GM19035 (cell line): Measurements from ENCODE around the gene MEF2C.
A peak's percentile ranks its signal among the peaks of the same experiment; 100 is the strongest.

Experiments used
- ATAC-seq: cut with Tn5 transposase; IDR thresholded peaks from one replicate; pipeline ENCODE4 v1.9.1; 2021; ENCODE audit not compliant: unreplicated experiment

The MEF2C gene

DNA sequence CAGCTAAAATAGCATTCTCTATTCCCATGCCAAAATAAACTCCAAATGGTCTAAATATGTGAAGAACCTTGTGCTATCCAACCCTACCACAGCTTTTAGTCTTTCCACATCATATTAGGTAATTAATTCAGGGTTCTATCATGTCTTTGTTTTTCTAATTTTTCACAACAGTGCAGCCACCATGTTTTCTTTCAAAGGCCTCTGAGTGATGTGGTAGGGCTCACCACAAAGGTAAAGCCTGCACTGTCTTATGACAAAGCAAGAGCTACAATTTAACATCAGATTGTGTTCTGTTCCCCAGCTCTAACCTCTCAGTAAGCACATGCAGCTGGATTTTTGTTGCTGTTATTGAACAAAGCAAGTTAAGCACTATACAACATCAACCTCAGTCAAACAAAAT is 52.4 kb downstream of the MEF2C start:
- ATAC-seq = no peak

DNA sequence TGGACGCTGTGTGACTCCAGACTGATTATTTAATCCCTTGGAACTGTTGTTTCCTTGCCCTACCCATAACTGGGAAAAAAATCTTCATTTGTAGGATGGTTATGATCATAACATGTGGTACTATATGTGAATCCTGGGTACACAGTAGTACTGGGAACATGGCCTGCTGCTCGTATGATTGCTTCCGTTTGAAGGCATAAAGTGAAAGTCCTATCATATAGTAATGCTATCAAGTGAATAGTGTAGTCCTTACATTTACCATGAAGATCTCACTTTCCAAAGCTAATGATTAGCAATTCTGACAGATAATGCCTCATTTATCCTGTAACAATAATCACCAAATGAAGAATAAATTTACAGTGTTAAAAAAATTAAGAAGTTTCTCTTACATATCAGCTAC is 53.2 kb downstream of the MEF2C start:
- no peak for ATAC-seq

DNA sequence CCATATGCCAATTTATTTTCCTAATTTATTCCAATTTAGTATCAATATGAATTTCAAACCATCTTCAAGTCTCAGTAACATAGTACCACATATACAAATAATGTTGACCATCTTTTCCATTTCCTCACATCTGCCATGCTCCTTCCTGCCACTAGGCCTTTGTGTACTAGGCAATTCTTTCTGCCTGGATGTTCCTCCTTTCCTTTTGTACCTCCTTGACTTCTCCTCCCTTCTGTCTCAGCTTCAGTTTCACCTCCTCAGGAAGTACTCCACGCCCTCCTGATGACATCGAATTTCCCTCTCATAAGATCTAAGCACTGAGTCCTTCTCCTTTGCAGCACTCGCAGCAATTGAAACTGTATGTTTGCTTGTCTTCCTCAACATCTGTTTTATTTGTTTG is 53.9 kb downstream of the MEF2C start:
- no peak for ATAC-seq

DNA sequence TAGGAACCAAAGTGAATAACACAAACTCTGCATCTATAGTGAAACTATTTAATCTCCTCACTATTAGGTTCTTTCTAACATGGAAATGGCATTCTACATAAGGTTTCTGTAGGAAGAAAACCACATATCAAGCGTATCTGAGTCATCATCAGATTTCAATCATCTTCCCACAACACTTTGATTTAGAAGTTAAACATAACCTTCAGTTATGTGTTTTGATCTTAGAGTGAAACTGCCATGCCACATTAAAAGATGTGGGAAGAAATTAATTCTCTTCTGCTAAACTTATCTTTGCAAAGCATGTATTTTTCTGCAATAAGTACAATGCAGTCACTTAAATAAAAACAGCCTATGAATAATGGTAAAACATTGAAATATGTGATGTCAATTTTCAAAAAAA is 55.0 kb downstream of the MEF2C start:
- no peak for ATAC-seq

DNA sequence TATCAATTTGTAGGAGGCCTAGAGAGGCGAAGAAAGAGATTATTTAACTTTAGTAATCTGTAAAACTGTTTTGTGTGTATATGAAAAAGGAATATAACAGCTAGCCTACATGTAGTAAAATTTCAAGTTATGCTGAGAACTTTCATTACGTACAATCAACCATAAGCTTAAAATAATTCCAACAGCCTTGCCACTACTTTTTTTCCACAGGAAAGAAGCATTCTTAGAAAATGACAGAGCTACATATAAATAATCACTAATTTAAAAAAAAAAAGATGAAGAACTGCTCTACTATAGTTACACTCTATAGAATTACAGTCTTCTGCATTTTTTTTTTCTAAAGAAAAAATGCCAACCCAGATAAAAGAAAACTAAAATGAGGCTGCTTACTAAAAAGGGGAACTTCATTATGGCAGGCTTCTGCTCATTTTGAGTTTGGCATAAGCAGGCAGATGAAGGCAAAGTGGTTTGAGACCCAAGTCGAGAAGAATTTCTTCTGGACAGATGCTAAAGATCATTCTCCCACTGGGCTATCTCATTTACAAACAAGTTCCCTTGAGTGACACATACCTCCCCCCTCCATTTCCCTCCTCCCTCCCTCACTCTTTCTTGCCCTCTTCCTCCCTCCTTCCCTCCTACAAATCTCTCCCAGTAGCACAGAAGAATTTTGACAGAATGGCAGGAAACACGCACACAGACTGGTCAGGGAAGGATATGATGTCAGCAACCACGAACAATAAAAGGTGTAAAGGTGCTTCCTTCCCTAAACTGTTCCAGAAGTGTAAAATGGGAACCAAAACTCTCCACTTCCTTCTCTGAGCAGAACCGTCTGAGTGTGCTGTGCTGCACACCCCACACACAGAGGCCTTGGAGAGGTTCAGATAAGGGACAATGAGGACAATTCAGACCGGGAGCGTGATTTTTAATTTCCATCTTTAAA is 56.1 kb downstream of the MEF2C start:
- ATAC-seq = peak; percentile 53

DNA sequence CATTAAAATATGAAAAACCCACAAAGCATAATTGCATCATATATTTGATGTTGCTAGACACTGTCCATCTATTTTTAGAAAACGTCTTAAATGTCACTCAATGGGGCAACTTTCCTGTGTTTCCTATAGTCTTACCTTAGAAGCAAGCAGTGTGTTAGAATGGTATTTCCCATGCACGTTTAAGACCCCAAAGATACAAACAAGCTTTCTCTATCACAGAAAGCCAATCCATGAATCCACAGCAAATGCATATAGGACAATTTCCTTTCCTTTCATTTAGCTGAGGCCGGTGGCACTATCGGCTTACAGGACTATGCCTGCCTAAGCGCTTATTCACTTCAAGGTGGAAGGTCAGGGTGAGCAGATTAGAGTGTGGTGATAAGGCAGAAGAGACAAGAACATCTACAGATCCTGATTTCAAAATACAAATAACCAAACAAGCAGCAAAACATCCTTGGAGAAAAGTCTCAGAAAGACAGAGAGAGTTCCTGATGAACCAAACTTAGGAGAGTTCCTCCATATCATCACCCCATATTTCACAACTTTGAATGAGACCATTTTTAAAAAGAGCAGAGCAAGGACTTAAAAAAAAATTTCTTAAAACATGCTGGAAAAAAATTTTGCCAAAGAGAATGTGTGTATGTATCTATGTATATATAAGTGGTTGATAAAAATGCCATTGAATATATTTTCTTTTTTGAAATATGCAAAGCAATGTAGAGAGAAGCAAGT is 57.2 kb downstream of the MEF2C start:
- ATAC-seq = no peak

DNA sequence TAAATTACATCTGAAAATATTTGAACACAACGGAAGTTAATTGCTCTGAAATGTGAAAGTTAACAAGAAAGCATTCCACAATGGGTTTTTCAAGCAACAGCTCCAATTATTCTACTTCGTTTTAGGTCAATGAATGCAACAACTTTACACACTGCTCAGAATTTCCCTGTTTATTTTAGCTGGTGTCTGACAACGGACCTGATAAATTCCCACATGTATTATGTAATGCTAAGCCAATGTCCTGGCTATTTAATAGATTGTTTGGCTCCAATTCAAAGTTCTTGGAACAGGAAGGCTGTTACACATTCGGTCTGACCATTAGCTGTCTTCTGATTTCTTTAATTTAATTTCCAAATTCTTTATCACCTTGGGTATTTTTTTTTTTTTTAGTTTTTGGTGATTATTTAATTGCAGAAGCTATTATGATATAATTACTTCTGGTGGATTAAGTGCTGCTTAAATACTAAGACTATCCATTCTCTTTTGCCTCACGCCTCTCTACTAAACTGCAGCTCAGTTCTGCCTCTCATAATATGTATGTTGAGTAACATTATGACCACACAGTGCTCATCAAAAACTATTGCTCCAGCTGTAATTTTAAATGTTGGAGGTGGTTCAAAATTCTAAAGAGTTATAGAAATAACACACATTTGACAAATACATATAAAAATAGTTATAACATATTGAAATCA is 57.9 kb downstream of the MEF2C start:
- ATAC-seq = no peak

DNA sequence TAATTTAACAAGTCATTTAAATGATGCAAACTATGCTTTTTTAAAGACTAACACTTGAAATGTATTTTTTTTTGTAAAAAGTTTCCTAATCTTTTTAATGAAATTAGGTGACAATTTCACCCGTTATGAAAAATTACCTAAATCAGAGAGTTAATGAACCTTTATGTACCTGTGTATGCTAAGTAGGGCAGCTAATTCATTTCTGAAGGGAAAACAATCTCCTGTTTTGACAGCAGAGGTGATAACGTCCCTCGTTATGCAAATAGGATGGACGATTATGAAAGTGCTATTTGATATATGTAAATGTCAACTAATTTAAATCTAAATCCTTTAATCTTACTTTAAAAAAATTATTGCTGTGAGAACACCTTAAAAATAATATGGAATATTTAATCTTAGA is 58.8 kb downstream of the MEF2C start:
- ATAC-seq = no peak

DNA sequence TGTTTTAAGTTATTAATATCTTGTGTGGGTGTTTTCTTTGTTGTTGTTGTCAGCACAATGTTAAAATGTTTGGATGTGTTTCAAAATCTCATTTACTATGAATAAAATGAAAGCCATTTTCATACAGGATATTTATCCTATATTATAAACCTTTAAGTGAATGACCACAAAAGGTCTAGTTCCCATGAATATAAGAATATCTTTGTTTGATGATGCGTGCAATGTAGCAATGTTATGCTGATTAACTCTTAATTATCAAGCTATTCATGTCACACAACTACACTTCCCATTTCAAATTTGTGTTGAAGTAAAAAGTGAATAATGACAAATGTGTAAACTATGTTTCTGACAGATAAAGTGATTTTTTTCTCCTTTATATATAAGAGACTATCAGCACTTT is 59.8 kb downstream of the MEF2C start:
- ATAC-seq = no peak

DNA sequence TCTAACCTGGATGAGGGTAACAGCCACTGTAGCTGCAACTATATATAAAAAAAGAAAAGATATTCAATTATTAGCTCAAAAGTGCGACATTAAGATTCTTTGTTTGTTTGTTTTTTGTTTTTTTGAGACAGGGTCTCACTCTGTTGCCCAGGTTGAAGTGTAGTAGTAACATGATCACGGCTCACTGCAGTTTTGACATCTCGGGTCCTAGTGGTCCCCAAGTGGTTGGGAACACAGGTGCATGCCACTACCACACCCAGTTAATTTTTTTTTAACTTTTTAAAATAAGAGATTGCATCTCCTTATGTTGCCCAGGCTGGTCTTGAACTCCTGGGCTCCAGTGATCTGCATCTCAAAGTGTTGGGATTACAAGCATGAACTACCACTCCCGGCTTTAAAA is 61.8 kb downstream of the MEF2C start:
- no peak for ATAC-seq

DNA sequence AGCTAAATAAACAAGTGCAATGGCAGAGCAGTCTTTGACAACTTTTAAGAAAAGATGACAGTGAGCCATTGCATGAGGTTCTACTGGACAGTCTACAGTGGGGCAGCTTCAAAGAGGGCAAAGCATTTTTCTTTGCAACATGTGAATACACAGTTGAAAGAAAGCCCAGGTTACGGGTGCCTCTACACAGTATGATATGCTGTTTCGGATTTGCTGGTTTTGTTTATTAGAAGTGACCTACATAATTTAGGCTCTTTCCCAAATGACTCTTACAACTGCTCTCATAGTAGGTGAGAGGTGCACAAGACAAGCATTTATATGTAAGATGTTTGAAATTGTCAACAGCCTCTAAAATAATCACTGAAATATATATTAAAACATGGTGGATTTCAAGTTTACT is 62.4 kb downstream of the MEF2C start:
- no peak for ATAC-seq

DNA sequence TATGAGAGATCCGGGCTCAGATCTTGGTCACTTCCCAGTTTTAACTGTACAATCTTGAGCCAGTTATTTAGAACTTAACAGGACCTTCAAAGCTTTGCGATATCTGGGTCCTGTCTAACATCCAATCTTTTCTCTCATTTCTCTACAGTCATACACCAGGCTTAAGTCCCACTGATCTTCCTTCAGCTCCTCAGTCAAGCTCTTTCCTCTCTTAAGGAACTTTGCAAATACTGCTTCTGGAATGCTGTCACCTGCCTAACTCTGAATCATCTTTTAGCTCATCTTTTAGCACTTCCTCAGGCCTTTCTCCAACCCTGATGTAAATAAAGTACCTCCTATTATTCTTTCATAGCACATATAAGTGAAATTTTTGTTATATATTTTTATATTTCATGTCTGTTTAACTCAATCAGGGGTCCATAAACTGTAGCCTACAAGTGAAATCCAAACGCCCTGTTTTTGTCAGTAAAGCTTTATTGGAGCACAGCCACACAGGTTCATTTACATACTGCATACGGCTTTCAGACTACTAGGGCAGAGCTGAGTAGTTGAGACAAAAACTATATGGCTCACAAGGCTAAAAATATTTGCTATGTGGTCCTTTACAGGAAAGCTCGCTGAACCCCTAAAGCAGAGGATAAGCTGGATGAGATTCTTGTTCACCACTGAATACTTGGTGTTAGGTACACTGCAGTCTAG is 63.5 kb downstream of the MEF2C start:
- ATAC-seq = peak; percentile 41

DNA sequence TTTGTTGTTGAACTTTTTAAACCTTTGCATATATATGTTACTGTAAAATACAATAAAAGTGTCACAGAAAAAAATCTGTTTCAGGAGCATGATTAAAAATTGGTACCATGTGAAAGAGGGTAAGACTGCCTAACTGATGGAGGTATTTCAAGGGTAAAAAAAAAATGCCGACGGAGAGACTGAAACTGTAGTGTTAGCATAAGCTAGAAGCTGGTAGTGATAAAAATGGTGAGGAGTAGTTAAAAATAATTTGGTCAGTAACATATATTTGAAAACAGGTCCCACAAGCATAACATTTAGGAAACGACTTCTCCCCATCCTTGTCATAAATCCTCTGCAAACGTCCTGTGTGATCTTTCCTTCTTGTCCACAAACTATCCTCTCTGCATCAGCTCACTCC is 64.7 kb downstream of the MEF2C start:
- ATAC-seq = no peak

DNA sequence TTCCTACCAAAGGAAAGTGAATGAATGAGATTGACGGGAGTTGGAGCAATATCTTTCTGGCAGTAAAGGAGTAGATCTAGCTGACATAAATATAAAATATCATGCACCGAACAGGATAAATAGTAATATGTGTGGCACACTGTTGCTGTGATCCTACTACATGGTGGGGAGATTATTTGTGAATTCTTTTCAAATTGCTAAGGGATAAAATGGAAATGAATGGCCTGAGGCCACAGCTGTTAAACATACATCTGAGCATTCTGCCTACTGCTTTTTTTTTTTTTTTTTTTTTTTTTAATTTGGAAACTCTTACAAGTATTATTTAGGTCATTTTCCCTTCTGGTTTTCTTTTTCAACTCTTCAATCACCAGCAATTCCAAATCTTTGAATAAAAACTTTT is 66.8 kb downstream of the MEF2C start:
- no peak for ATAC-seq

DNA sequence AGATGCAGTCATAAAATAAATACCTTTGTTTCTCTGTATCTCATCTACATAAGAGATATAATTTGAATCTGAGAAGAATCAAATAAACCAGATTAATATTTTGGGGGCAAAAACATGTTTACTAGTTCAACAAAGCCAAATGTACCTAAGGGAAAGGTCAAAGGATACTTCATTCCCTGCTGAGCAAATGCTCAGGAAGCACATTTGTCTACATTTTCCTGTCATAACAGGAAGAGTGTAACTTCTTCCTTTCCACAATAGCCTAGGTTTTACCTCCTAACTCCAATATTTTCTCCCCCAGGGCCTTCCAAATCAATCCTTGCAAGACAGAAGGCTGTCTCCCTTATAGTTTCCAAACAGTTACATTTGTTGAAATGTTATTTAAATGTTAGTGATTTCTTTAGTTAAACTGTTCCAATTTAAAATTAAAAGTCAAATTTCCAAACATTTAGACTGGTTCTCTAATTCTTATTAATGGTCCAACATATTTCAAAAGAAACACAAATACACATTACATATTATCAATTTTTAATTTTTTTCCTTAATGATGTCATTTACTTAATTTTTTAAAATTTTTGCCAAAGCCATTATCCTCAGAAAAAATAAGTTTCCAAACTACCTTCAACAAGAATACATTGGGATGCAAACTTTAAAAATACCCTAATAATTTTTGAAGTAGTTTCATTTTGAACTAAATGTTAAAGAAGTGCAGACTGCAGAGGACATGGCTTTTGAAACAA is 67.8 kb downstream of the MEF2C start:
- no peak for ATAC-seq

DNA sequence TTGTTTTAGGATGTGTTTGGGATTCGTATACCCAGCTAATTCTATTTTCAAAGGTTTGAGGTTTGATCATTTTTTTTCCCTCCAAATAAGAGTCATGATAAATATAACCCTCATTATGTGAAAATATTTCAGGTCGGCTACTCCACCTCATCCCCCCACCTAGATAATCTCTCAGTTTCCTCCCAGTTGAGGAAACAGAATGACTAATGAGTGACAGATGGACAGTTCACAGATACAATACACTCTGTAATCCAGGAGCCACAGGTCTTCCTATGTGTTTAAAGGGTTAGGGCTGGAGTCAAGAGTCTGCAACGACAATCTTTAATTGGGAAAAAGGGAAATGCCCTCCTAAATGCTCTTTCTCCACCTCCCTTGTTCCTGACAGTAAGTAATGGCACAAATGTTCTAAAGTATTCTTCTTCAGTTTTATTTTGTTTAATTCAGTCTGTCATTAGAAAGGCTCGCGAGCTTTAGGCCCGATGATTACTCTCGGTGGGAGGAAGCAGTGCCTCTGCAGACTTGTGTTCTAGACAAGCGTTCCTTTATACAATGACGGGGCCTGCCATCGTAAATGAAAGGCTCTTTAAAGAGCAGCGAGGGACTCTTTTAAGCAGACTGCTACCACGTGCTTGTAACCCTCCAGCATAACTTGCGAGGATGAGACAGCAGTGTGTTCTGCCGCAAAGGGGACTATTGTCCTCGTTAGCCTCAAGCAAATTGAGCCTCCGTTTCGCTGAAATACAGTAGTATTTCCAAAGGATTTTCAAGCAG is 69.0 kb downstream of the MEF2C start:
- ATAC-seq = no peak

DNA sequence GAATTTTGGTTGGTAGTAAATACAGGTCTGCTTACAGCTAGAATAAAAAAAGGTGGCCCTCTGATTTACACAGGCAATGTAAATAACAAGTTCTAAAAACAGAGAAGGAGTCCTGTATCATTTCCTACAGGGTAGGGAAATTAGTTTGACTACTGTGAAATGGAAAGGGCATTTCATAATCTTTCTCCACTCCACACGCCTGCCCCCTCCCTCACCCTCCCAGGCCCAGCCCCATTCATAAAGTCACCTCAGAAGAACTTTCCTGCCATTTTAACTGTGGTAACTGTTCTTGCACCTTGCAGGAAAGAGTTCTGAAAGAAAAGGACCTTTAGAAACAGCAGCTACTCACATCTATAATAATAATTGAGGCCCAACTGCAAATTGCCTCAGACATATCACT is 69.7 kb downstream of the MEF2C start:
- ATAC-seq = no peak

DNA sequence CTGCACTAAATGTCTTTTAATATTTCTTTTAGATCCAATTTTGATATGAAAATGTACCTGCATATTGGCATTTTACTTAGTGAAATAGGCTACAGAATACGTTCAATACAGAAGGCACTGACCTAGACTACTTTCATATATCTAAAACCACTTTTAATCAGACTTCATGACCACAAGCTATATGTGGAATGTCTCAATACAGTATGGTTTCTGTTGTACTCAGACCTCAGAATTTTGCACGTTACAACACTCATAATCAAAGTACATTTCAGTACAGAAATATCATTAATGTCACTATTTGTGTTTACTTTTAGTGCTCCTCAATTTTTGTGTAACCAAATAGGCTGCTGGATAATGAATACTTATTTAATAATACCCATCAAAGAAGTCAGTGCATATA is 74.8 kb downstream of the MEF2C start:
- ATAC-seq = peak; percentile 56

DNA sequence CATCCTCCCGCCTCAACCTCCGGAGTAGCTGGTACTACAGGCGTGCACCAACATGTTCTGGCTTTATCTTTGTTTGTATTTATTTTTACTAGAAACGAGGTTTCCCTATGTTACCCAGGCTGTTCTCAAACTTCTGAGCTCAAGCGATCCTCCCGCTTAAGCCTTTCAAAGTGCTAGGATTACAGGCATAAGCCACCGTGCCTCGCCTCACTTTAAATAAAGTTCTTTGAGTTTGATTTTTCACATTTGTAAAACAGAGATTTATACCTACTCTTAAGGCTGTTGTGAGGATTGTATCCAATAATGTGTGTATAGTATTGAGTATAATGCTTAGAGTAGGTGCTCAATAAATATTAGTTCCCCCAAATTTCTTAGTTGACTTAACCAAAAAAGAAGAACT is 75.7 kb downstream of the MEF2C start:
- no peak for ATAC-seq

DNA sequence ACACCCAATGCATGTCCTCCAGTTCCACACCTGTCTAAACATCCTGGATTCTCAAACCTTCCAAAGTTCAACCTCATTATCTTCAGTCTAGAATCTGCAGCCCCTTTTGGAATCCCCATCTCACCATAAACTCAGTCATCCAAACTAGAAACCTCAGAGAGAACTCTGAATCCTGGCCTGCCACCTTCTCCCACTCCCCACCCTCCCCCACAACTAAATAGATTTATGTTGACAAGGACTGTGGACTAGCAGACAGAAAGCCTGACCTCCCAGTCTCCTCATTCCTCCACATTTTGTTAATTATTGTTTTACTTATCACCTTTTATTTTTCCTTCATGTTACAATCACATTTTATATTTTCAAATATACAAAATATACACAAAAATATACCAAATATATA is 76.6 kb downstream of the MEF2C start:
- no peak for ATAC-seq
